GM12878 (cell line): Measurements from ENCODE around the gene IGF2BP2. TPM values are rescaled to one million over a fixed set of nuclear protein-coding genes. Genes with fewer than 3 reads are reported as not detected.

Experiments
- ATAC-seq: fragments of 200-7000 bp; cut with Tn5 transposase; 3 replicates; pipeline ENCODE4 v1.9.1; 2020; ENCODE audit warnings: mild to moderate bottlenecking, moderate library complexity
- BruUV-seq: library from RNA; stranded (reverse); fragments of 400-500 nt; replicated peaks from 2 replicates; lab custom pipeline; 2021; lab: Mats Ljungman, UMichigan
- CTCF ChIA-PET: fragments of 300-600 bp; sonication (Branson Sonifier 250); formaldehyde crosslinking; extraction: SDS; loops from one replicate; lab custom pipeline; 2021; ENCODE audit warnings: inconsistent platforms; lab: Yijun Ruan, JAX
- POLR2A ChIA-PET: fragments of 350-600 bp; formaldehyde crosslinking; extraction: SDS; loops from one replicate; lab custom pipeline; 2021; ENCODE audit warnings: inconsistent platforms; lab: Charles Lee
- RAD21 ChIA-PET: fragments of 300-600 bp; sonication (Branson Sonifier 250); formaldehyde crosslinking; loops from one replicate; lab custom pipeline; 2023; ENCODE audit warnings: antibody characterized with exemption; ENCODE audit not compliant: unreplicated experiment; lab: Charles Lee
- SMC1A ChIA-PET: fragments of 300-600 bp; sonication (Branson Sonifier 250); formaldehyde crosslinking; loops from one replicate; lab custom pipeline; 2023; ENCODE audit not compliant: unreplicated experiment, uncharacterized antibody; lab: Charles Lee
- DNase-seq: peaks from one replicate; pipeline ENCODE4 v3.0.0-alpha.2; 2011; ENCODE audit warnings: low read depth, low spot score
- FAIRE-seq: peaks from 3 replicates; lab custom pipeline; 2011; peaks lifted over from hg19 to GRCh38; lab: Jason Lieb, UNC
- H2AFZ ChIP-seq: 2 replicates; pipeline ENCODE4 v1.6.0; 2011; ENCODE audit warnings: low read depth, low read length, control low read depth; ENCODE audit not compliant: control insufficient read depth
- H3K27ac ChIP-seq: 2 replicates; pipeline ENCODE4 v1.5.1; 2011; ENCODE audit warnings: control low read depth; ENCODE audit not compliant: control insufficient read depth, insufficient read depth
- H3K27me3 ChIP-seq, 2 experiments: replicated peaks in 1 of 2; 2 replicates each; pipeline versions ENCODE4 v1.6.0 to v1.6.1; 2011; ENCODE audit warnings: low read length in 1 of 2; ENCODE audit not compliant: control insufficient read depth in 2 of 2, insufficient read depth in 2 of 2
- H3K36me3 ChIP-seq, 2 experiments: 2 replicates each; pipeline ENCODE4 v1.5.1; 2011; ENCODE audit warnings: low read length in 1 of 2; ENCODE audit not compliant: control insufficient read depth in 2 of 2, insufficient read depth in 2 of 2
- H3K4me1 ChIP-seq: 2 replicates; pipeline ENCODE4 v1.6.1; 2011; ENCODE audit warnings: mild to moderate bottlenecking, low read length, moderate library complexity, mixed read lengths; ENCODE audit not compliant: control insufficient read depth, insufficient read depth
- H3K4me2 ChIP-seq: 2 replicates; pipeline ENCODE4 v1.6.0; 2011; ENCODE audit warnings: control low read depth; ENCODE audit not compliant: control insufficient read depth, insufficient read depth
- H3K4me3 ChIP-seq: fragments of 200-600 bp; sonication (generic); 2 replicates; pipeline ENCODE4 v1.5.1; 2016
- H3K79me2 ChIP-seq: 2 replicates; pipeline ENCODE4 v1.6.0; 2011; ENCODE audit warnings: low read length; ENCODE audit not compliant: control insufficient read depth, insufficient read depth
- H3K9ac ChIP-seq: 2 replicates; pipeline ENCODE4 v1.8.0; 2011; ENCODE audit warnings: low read length, control low read depth, mixed read lengths; ENCODE audit not compliant: control insufficient read depth, insufficient read depth
- H3K9me3 ChIP-seq: replicated peaks from 3 replicates; pipeline ENCODE4 v1.5.1; 2011; ENCODE audit warnings: mild to moderate bottlenecking, low read length; ENCODE audit not compliant: control insufficient read depth, insufficient read depth
- H4K20me1 ChIP-seq: 2 replicates; pipeline ENCODE4 v1.6.0; 2011; ENCODE audit not compliant: control insufficient read depth, insufficient read depth
- ASH2L ChIP-seq: fragments of 300-600, 200-600 bp; sonication (generic); IDR thresholded peaks from 2 replicates; pipeline ENCODE4 v1.6.1; 2017; ENCODE audit warnings: low read depth, mild to moderate bottlenecking, borderline replicate concordance
- CHD1 ChIP-seq: IDR thresholded peaks from 2 replicates; pipeline ENCODE4 v1.6.1; 2012; ENCODE audit warnings: low read depth, low read length, improper control_type of control experiment
- IRF3 ChIP-seq: fragments of 450-650 bp; IDR thresholded peaks from 2 replicates; pipeline ENCODE4 v1.6.1; 2014; ENCODE audit warnings: mild to moderate bottlenecking
- IRF4 ChIP-seq: IDR thresholded peaks from 2 replicates; pipeline ENCODE4 v1.6.1; 2011; ENCODE audit warnings: low read depth, low read length
- MTA2 ChIP-seq: fragments of 450-650 bp; IDR thresholded peaks from 2 replicates; pipeline ENCODE4 v1.6.1; 2016; ENCODE audit warnings: low read depth, mild to moderate bottlenecking, moderate library complexity
- USF1 ChIP-seq: IDR thresholded peaks from 2 replicates; pipeline ENCODE4 v1.6.1; 2011; ENCODE audit warnings: borderline replicate concordance, low read depth, mild to moderate bottlenecking, moderate library complexity, mixed read lengths, low read length; ENCODE audit not compliant: insufficient read depth; ENCODE audit errors: extremely low read length
- WGBS: methylation state at CpG from one replicate; pipeline ENCODE4 v1.1.6; 2016; ENCODE audit warnings: low lambda C conversion rate; ENCODE audit not compliant: insufficient replicate concordance, insufficient coverage; ENCODE audit errors: missing lambda C conversion rate; 5-methylcytosine and 5-hydroxymethylcytosine counted together
- in situ Hi-C: fragments of 300-500 bp; cut with MboI; formaldehyde crosslinking; loops from 9 replicates; pipeline ENCODE4 v1.14.3; 2018; ENCODE audit warnings: mixed read lengths
- intact Hi-C: fragments of 100-400 bp; cut with micrococcal nuclease; formaldehyde crosslinking; loops from one replicate; pipeline ENCODE4 v1.14.2; 2022; ENCODE audit not compliant: unreplicated experiment
- polyA plus RNA-seq, 11 experiments: library from polyadenylated mRNA; depleted of rRNA in 4 of 11; unstranded in 6 of 11; stranded (reverse) in 5 of 11; fragments of >200 nt; fragmentation: Nextera tagmentation in 4 of 11; fragmentation: Illumina TruSeq in 1 of 11; extraction: Ambion mirVana in 4 of 11; extraction: Trizol in 1 of 11; gene quantifications; 1 replicate in 1 of 11; 2 replicates in 10 of 11; pipeline versions ENCODE4 v1.2.1 to v1.2.3, GENCODE V29; 2011 to 2016; ENCODE audit warnings: inconsistent platforms in 2 of 11, missing spikeins in 2 of 11, low read depth in 1 of 11
- total RNA-seq, 4 experiments: library from RNA; depleted of rRNA in 3 of 4; stranded (reverse); fragments of >200 nt in 3 of 4; fragmentation: Illumina TruSeq in 1 of 4; extraction: Trizol in 1 of 4; gene quantifications; 2 replicates each; pipeline versions ENCODE4 v1.2.1 to v1.2.3, GENCODE V29; 2013 to 2021

IGF2BP2 gene
- total and polyA plus RNA-seq, 10 of the 15 experiments (the other 5 are each of a cell fraction or from before 2014, with no cell fraction given) = 0.25 to 0.72 TPM; not detected in 8

GRCh38 chr3:185680231-185680630 lies 144.6 kb downstream of the IGF2BP2 start:
- H3K36me3 ChIP-seq = no peaks in the 10 kb centered on the region
- in situ Hi-C loops = no loop called here
- no peak overlapping the region for H3K27ac ChIP-seq
- H3K4me3 ChIP-seq = no peak overlapping the region
- H2AFZ ChIP-seq = no peak overlapping the region
- H3K9me3 ChIP-seq = no peaks in the 10 kb centered on the region
- H3K4me2 ChIP-seq = no peak overlapping the region
- SMC1A ChIA-PET = no interaction called here
- no peaks in the 10 kb centered on the region; a peak in 1 of 4 replicates for H3K27me3 ChIP-seq
- DNase-seq = no peak
- CTCF ChIA-PET = interaction anchor here (0.6 to 1.6 kb wide), 3 partner anchors 87 to 1738 kb away, joined by 3 to 6 read pairs (median 3); no protein-coding TSS in a partner anchor
- FAIRE-seq = no peak
- POLR2A ChIA-PET = no interaction called here
- no peaks in the 10 kb centered on the region for H3K4me1 ChIP-seq
- no peak overlapping the region for H3K9ac ChIP-seq
- no TSS peak for BruUV-seq
- TF ChIP-seq MTA2 (no peak), CHD1 (no peak), ASH2L (no peak), IRF4 (no peak), IRF3 (no peak), USF1 (no peak)
- no peaks in the 10 kb centered on the region for H3K79me2 ChIP-seq
- no peak for ATAC-seq
- intact Hi-C loops = no loop called here
- H4K20me1 ChIP-seq = no peaks in the 10 kb centered on the region
- RAD21 ChIA-PET = no interaction called here
- 36% methylated on average over 4 of the region's 4 CpGs for WGBS
